ENCODE results near the gene NFKBIE.
A peak's percentile ranks its signal among the peaks of the same experiment; 100 is the strongest.

NFKBIE gene

GRCh38 chr6:44257025-44257752, 8.2 kb downstream of the NFKBIE start, which contains the start of gene SLC35B2:
Gene SLC35B2 (minus strand): TSS chr6:44257528. CDS start chr6:44257410, 118 bp downstream.
- peak; percentile 72 to 77 for DNase-seq (ENCODE audit: low read depth in 1 of 2, low spot score in 1 of 2)
- TF ChIP-seq JUND (IDR thresholded peaks at IDR 0.05; ENCODE audit: low read depth): no peak
- in situ Hi-C loops (cut with HindIII; ENCODE audit: low pct_unique_long_range_greater_than_20kb, low sequenced_read_pairs): no loop called here

- no peak for DNase-seq (ENCODE audit: low read depth in 1 of 2, low spot score in 1 of 2)
- in situ Hi-C loops (cut with HindIII; ENCODE audit: low pct_unique_long_range_greater_than_20kb, low sequenced_read_pairs): no loop called here
- no peak for TF ChIP-seq JUND (IDR thresholded peaks at IDR 0.05; ENCODE audit: low read depth)
Measured at GRCh38 chr6:44256775-44257024, 8.7 kb downstream of the NFKBIE start.

- no peak for TF ChIP-seq JUND (IDR thresholded peaks at IDR 0.05; ENCODE audit: low read depth)
- in situ Hi-C loops (cut with HindIII; ENCODE audit: low pct_unique_long_range_greater_than_20kb, low sequenced_read_pairs): no loop called here
- DNase-seq (ENCODE audit: low read depth in 1 of 2, low spot score in 1 of 2): peak in 1 of 2 experiments; percentile 42
Measured at GRCh38 chr6:44255871-44256774, 9.2 kb downstream of the NFKBIE start.

- in situ Hi-C loops (cut with HindIII; ENCODE audit: low pct_unique_long_range_greater_than_20kb, low sequenced_read_pairs): no loop called here
- DNase-seq (ENCODE audit: low read depth in 1 of 2, low spot score in 1 of 2): peak in 1 of 2 experiments; percentile 35
- TF ChIP-seq JUND (IDR thresholded peaks at IDR 0.05; ENCODE audit: low read depth): no peak
Measured at GRCh38 chr6:44255105-44255808, 10.1 kb downstream of the NFKBIE start.

- no peak for DNase-seq (ENCODE audit: low read depth in 1 of 2, low spot score in 1 of 2)
- in situ Hi-C loops (cut with HindIII; ENCODE audit: low pct_unique_long_range_greater_than_20kb, low sequenced_read_pairs): no loop called here
- no peak for TF ChIP-seq JUND (IDR thresholded peaks at IDR 0.05; ENCODE audit: low read depth)
Measured at GRCh38 chr6:44254191-44255104, 10.9 kb downstream of the NFKBIE start.

GRCh38 chr6:44253307-44254101, 11.8 kb downstream of the NFKBIE start:
- DNase-seq (ENCODE audit: low read depth in 1 of 2, low spot score in 1 of 2): peak in 1 of 2 experiments; percentile 75
- no peak for TF ChIP-seq JUND (IDR thresholded peaks at IDR 0.05; ENCODE audit: low read depth)
- in situ Hi-C loops (cut with HindIII; ENCODE audit: low pct_unique_long_range_greater_than_20kb, low sequenced_read_pairs): no loop called here

- in situ Hi-C loops (cut with HindIII; ENCODE audit: low pct_unique_long_range_greater_than_20kb, low sequenced_read_pairs): no loop called here
- no peak for TF ChIP-seq JUND (IDR thresholded peaks at IDR 0.05; ENCODE audit: low read depth)
- no peak for DNase-seq (ENCODE audit: low read depth in 1 of 2, low spot score in 1 of 2)
Measured at GRCh38 chr6:44251576-44252524, 13.5 kb downstream of the NFKBIE start.

GRCh38 chr6:44250718-44251123, 14.6 kb downstream of the NFKBIE start:
- DNase-seq (ENCODE audit: low read depth in 1 of 2, low spot score in 1 of 2): no peak
- no peak for TF ChIP-seq JUND (IDR thresholded peaks at IDR 0.05; ENCODE audit: low read depth)
- in situ Hi-C loops (cut with HindIII; ENCODE audit: low pct_unique_long_range_greater_than_20kb, low sequenced_read_pairs): no loop called here

- no peak for TF ChIP-seq JUND (IDR thresholded peaks at IDR 0.05; ENCODE audit: low read depth)
- in situ Hi-C loops (cut with HindIII; ENCODE audit: low pct_unique_long_range_greater_than_20kb, low sequenced_read_pairs): no loop called here
- DNase-seq (ENCODE audit: low read depth in 1 of 2, low spot score in 1 of 2): no peak
Measured at GRCh38 chr6:44250067-44250717, 15.2 kb downstream of the NFKBIE start.
